ENCODE data around the gene WNT1.

- no peak for TF ChIP-seq EZH2 (IDR thresholded peaks at IDR 0.05; ENCODE audit: borderline replicate concordance, low read length)
- TF ChIP-seq CTCF (conservative IDR thresholded peaks at IDR 0.05 in 1 of 2, IDR thresholded peaks at IDR 0.05 in 1 of 2; ENCODE audit: extremely low read depth in 1 of 2, insufficient read depth in 1 of 2, low read depth in 1 of 2, low read length in 2 of 2) = no peak
These were observed 11.8 kb upstream of the WNT1 start for GRCh38 chr12:48966177-48966895.

All from mammary epithelial cell (primary cell).